ENCODE measurements around the gene NEK4. TPM values are rescaled to one million over a fixed set of nuclear protein-coding genes. Genes with fewer than 3 reads are reported as not detected.

Gene NEK4
- total RNA-seq, 1 experiment from 2014 or later: 36.2 TPM

GRCh38 chr3:52783211-52783555, 12.4 kb upstream of the NEK4 start (continued):
- no peak for TF ChIP-seq TCF7L2 (IDR thresholded peaks at IDR 0.05; ENCODE audit: borderline replicate concordance, extremely low read depth, insufficient read depth, insufficient read length)

DNA sequence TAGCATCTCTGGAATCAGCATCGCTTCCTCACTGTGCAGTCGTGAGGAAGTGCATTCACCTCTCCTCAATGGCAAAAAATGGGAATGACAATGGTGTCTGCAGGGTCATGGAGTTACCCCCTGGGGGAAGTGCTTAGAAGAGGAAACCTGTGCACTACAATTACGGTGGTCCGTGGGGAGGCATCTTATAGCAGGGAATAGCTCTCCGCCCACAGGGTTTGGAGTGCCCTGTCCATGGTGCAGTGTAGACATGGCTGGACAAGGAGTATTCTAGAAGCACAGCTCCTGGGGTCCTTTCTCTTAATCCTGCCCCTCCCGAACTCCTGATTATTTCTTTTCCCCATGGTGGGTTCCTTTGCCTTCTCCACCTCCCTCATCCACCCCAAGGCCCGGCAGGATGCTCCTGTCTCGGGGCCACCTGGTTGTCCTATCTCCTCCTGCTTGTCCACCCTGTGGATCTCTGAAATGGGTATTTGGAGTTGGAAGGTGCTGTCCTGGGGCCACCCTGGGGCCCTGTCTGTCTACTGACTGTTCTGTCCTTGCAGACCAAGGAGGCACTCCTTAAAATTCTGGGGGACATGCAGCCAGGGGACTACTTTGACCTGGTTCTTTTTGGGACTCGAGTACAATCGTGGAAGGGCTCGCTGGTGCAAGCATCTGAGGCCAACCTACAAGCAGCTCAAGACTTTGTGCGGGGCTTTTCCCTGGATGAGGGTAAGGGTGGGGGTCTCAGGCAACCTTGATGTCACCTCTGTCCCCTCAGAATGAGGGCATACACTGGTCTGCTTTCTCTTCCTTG, 11.9 kb upstream of the NEK4 start:
- Histone ChIP-seq H3K9me2 (ENCODE audit: insufficient read depth) (no peaks in the 10 kb centered on the region), H3K9ac (ENCODE audit: low read length) (no peak overlapping the region), H3K4me2 (ENCODE audit: low read length) (no peak overlapping the region), H3K27me3 (ENCODE audit: insufficient read depth, low read length) (peaks cover 30% of the 10 kb centered on the region), H3K36me3 (ENCODE audit: control insufficient read depth in 1 of 2, insufficient read depth in 2 of 2, low read length in 2 of 2) (no peaks in the 10 kb centered on the region), H3K79me2 (ENCODE audit: insufficient read depth, low read length) (no peaks in the 10 kb centered on the region), H3K4me1 (ENCODE audit: control insufficient read depth in 1 of 2, insufficient read depth in 2 of 2, low read length in 2 of 2) (no peaks in the 10 kb centered on the region), H3K27ac (ENCODE audit: low read depth, low read length) (no peak overlapping the region), H2AFZ (ENCODE audit: low read depth, low read length, poor library complexity, severe bottlenecking) (no peak overlapping the region), H4K20me1 (ENCODE audit: insufficient read depth) (no peaks in the 10 kb centered on the region), H3K9me3 (ENCODE audit: control insufficient read depth in 1 of 2, insufficient read depth in 1 of 2, low read depth in 1 of 2, low read length in 2 of 2) (no peaks in the 10 kb centered on the region), H3K4me3 (replicated peaks in 1 of 2; ENCODE audit: low read depth in 1 of 2, low read length in 2 of 2) (no peak overlapping the region)
- no TSS peak for BruUV-seq (replicated peaks)
- DNase-seq (ENCODE audit: low read depth, low spot score): no peak
- TF ChIP-seq, protein P1, sequence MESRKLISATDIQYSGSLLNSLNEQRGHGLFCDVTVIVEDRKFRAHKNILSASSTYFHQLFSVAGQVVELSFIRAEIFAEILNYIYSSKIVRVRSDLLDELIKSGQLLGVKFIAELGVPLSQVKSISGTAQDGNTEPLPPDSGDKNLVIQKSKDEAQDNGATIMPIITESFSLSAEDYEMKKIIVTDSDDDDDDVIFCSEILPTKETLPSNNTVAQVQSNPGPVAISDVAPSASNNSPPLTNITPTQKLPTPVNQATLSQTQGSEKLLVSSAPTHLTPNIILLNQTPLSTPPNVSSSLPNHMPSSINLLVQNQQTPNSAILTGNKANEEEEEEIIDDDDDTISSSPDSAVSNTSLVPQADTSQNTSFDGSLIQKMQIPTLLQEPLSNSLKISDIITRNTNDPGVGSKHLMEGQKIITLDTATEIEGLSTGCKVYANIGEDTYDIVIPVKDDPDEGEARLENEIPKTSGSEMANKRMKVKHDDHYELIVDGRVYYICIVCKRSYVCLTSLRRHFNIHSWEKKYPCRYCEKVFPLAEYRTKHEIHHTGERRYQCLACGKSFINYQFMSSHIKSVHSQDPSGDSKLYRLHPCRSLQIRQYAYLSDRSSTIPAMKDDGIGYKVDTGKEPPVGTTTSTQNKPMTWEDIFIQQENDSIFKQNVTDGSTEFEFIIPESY (IDR thresholded peaks at IDR 0.05; ENCODE audit: extremely low read depth, insufficient replicate concordance, low read length): no peak
- TF ChIP-seq EZH2 (IDR thresholded peaks at IDR 0.05) (no peak), JUND (IDR thresholded peaks at IDR 0.05) (no peak), TCF7L2 (IDR thresholded peaks at IDR 0.05; ENCODE audit: borderline replicate concordance, extremely low read depth, insufficient read depth, insufficient read length) (no peak), RAD21 (IDR thresholded peaks at IDR 0.05; ENCODE audit: low read depth) (no peak), ZFX (IDR thresholded peaks at IDR 0.05) (no peak), EGR1 (IDR thresholded peaks at IDR 0.05; ENCODE audit: low read depth) (no peak), CBX3 (IDR thresholded peaks at IDR 0.05; ENCODE audit: low read depth) (no peak), ZNF274 (IDR thresholded peaks at IDR 0.05; ENCODE audit: low read depth, low read length) (no peak), FOSL1 (IDR thresholded peaks at IDR 0.05; ENCODE audit: low read depth) (no peak), ELF1 (IDR thresholded peaks at IDR 0.05; ENCODE audit: borderline replicate concordance, low read depth) (no peak), SP1 (IDR thresholded peaks at IDR 0.05; ENCODE audit: low read depth) (no peak)
- TF ChIP-seq, protein P2, sequence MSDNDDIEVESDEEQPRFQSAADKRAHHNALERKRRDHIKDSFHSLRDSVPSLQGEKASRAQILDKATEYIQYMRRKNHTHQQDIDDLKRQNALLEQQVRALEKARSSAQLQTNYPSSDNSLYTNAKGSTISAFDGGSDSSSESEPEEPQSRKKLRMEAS (IDR thresholded peaks at IDR 0.05): no peak
- POLR2A ChIA-PET: no interaction called here
- CTCF ChIA-PET: no interaction called here
- intact Hi-C loops (cut with micrococcal nuclease): no loop called here
- RAD21 ChIA-PET (ENCODE audit: low non-redundant PET in 1 of 2, low total read pairs in 2 of 2, uncharacterized antibody in 2 of 2, unreplicated experiment in 2 of 2): no interaction called here
- ATAC-seq: no peak
